ENCODE measurements around the gene IRF9. TPM values are rescaled to one million over a fixed set of nuclear protein-coding genes. Genes with fewer than 3 reads are reported as not detected.

Gene IRF9
- total and polyA plus RNA-seq, 2 of the 4 experiments (the other 2 are of a cell fraction): 25.6 to 34.6 TPM

DNA sequence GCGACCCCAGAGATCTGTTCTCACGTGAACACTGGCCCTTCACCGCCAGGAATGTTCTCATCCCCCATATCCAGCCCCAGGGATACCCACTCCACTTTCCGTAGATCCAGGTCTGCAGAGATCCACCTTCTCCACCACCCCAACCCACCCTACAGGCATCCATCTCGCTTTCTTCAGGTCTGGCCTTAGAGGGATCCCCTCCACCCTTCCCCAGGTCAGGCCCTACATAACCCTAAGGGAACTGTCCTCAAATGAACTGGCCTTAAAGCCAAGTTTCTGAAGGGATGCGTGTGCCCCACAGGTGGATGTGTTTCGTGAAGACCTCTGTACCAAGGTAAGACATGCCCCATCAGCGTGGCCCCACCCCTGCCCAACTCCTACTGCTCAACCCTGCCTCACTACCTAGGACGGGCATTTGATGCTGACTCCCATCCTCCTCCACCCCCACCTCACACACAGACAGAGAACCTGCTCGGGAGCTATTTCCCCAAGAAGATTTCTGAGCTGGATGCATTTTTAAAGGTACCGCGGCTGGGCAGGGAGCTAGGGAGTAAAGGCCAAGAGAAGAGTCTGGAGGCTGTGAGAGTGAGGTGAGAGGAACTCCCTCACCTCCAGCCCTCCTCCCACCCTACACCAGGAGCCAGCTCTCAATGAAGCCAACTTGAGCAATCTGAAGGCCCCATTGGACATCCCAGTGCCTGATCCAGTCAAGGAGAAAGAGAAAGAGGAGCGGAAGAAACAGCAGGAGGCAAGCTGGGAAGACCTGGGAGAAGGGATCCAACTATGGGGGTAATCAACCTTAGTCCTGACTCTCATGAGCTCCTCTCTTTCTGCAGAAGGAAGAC is 24.2 kb upstream of the IRF9 start:
- peaks cover 17 to 46% of the 10 kb centered on the region in 2 experiments; a peak in 3 of 4 replicates for H3K79me1 ChIP-seq (ENCODE audit: low read depth in 1 of 2, low read length in 2 of 2)
- peak overlapping the region; percentile 80 for H2AK9ac ChIP-seq (replicated peaks; ENCODE audit: low read depth, low read length, poor library complexity)
- H3K18ac ChIP-seq (ENCODE audit: low read depth, low read length): no peak overlapping the region
- peaks cover 17% of the 10 kb centered on the region for H4K20me1 ChIP-seq (ENCODE audit: insufficient read depth, low read length)
- H3K9ac ChIP-seq (ENCODE audit: low read depth, low read length): peak overlapping the region; percentile 72
- peak overlapping the region; percentile 79 for H3K27ac ChIP-seq (ENCODE audit: insufficient read depth, low read length)
- intact Hi-C loops (cut with micrococcal nuclease) (no loop called here), in situ Hi-C loops (cut with MboI; ENCODE audit: low sequenced_read_pairs) (loop anchor here (10.0 to 25.0 kb wide), 3 partner anchors 298 to 1050 kb away; partner anchors contain the start of genes ACIN1, BCL2L2, C14orf119 and PABPN1), dilution Hi-C loops (cut with HindIII; ENCODE audit: low sequenced_read_pairs, unreplicated experiment) (no loop called here)
- no peak overlapping the region for H4K91ac ChIP-seq (ENCODE audit: insufficient read depth, low read depth, low read length)
- peak overlapping the region; percentile 59 for H2AK5ac ChIP-seq (ENCODE audit: low read depth, low read length)
- peak overlapping the region; percentile 99 for H2AFZ ChIP-seq (replicated peaks; ENCODE audit: low read length, poor library complexity)
- 40% methylated on average over 3 of the region's 13 CpGs; no CpG with 5 or more reads in 1 of the 2 experiments for WGBS, 2 experiments (ENCODE audit: extremely low coverage in 2 of 2, insufficient read length in 1 of 2)
- CTCF ChIA-PET: interaction anchor here (0.8 to 0.9 kb wide), 2 partner anchors 24 to 150 kb away, joined by 3 to 5 read pairs; partner anchors contain the start of gene IRF9
- H3K9me1 ChIP-seq (ENCODE audit: insufficient read depth, low read length): peaks cover 19% of the 10 kb centered on the region
- H2BK5ac ChIP-seq (ENCODE audit: low read depth, low read length, poor library complexity, severe bottlenecking): peak overlapping the region; percentile 78
- H2BK20ac ChIP-seq (ENCODE audit: low read depth, low read length): no peak overlapping the region
- H3K14ac ChIP-seq (replicated peaks; ENCODE audit: low read depth, low read length): peak overlapping the region; percentile 68
- ATAC-seq (ENCODE audit: low read depth): no peak
- peak overlapping the region; percentile 88 for H3K23ac ChIP-seq (ENCODE audit: low read depth, low read length)
- H3K9me3 ChIP-seq (ENCODE audit: control insufficient read depth, insufficient read depth, low read length): no peaks in the 10 kb centered on the region
- no peak overlapping the region for H4K5ac ChIP-seq (ENCODE audit: low read depth, low read length)
- no peaks in the 10 kb centered on the region for H3K27me3 ChIP-seq (ENCODE audit: control insufficient read depth, insufficient read depth, low read length)
- H2BK120ac ChIP-seq (ENCODE audit: low read depth, low read length): no peak overlapping the region; the same call in 1 of the 2 replicates
- H3K36me3 ChIP-seq (ENCODE audit: control insufficient read depth, insufficient read depth, low read length): peaks cover 23% of the 10 kb centered on the region
- H2BK15ac ChIP-seq (ENCODE audit: low read depth, low read length): no peak overlapping the region
- DNase-seq: no peak
- no TSS peak for BruUV-seq (replicated peaks)
- H3K4me3 ChIP-seq (ENCODE audit: insufficient read depth, low read depth, low read length): peak overlapping the region; percentile 97
- TF ChIP-seq SMC3 (IDR thresholded peaks at IDR 0.05; ENCODE audit: low read depth, low read length) (no peak), POLR2A (IDR thresholded peaks at IDR 0.05; ENCODE audit: low read depth, low read length) (no peak), RCOR1 (IDR thresholded peaks at IDR 0.05; ENCODE audit: insufficient replicate concordance, low read length) (no peak), RAD21 (IDR thresholded peaks at IDR 0.05; ENCODE audit: low read length) (no peak), CHD1 (IDR thresholded peaks at IDR 0.05; ENCODE audit: low read depth, low read length) (no peak), RFX5 (IDR thresholded peaks at IDR 0.05; ENCODE audit: low read depth, low read length) (no peak), NFE2L2 (IDR thresholded peaks at IDR 0.05; ENCODE audit: low read depth, low read length) (no peak), FOS (IDR thresholded peaks at IDR 0.05; ENCODE audit: low read depth, low read length) (no peak), MAZ (IDR thresholded peaks at IDR 0.05; ENCODE audit: borderline replicate concordance, low read depth, low read length) (no peak)
- TF ChIP-seq, protein P1, sequence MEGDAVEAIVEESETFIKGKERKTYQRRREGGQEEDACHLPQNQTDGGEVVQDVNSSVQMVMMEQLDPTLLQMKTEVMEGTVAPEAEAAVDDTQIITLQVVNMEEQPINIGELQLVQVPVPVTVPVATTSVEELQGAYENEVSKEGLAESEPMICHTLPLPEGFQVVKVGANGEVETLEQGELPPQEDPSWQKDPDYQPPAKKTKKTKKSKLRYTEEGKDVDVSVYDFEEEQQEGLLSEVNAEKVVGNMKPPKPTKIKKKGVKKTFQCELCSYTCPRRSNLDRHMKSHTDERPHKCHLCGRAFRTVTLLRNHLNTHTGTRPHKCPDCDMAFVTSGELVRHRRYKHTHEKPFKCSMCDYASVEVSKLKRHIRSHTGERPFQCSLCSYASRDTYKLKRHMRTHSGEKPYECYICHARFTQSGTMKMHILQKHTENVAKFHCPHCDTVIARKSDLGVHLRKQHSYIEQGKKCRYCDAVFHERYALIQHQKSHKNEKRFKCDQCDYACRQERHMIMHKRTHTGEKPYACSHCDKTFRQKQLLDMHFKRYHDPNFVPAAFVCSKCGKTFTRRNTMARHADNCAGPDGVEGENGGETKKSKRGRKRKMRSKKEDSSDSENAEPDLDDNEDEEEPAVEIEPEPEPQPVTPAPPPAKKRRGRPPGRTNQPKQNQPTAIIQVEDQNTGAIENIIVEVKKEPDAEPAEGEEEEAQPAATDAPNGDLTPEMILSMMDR (conservative IDR thresholded peaks at IDR 0.05; ENCODE audit: low read depth, low read length): no peak
- peak overlapping the region; percentile 71 for H3K4ac ChIP-seq (ENCODE audit: low read depth, low read length)
- H3K4me1 ChIP-seq (ENCODE audit: control insufficient read depth, insufficient read depth, low read length): peaks cover 11% of the 10 kb centered on the region
- H4K8ac ChIP-seq (ENCODE audit: low read depth in 2 of 2, low read length in 2 of 2): peak overlapping the region in 1 of 2 experiments; percentile 77; a peak in 1 of 4 replicates
- H3K56ac ChIP-seq (ENCODE audit: extremely low read depth, insufficient read depth, low read length): 0 out of 2 replicates have a peak overlapping the region, but pooled peaks have one; percentile 9
- POLR2A ChIA-PET (ENCODE audit: unreplicated experiment): interaction anchor here (0.6 to 1.0 kb wide), 2 partner anchors 12 to 42 kb away, joined by 3 read pairs; no protein-coding TSS in a partner anchor
- H3K4me2 ChIP-seq (ENCODE audit: low read depth, low read length): peak overlapping the region; percentile 92

Data from IMR-90 (cell line).